ENCODE data around the gene CACNB4. TPM values are rescaled to one million over a fixed set of nuclear protein-coding genes. Genes with fewer than 3 reads are reported as not detected.
"Not testable (repeated sequence)": the region's sequence is repeated elsewhere in the genome, so short reads cannot be mapped to it uniquely, and the experiment has no call there.

Gene CACNB4
- total RNA-seq, 2 experiments from 2014 or later: 0.06 to 0.76 TPM

DNA sequence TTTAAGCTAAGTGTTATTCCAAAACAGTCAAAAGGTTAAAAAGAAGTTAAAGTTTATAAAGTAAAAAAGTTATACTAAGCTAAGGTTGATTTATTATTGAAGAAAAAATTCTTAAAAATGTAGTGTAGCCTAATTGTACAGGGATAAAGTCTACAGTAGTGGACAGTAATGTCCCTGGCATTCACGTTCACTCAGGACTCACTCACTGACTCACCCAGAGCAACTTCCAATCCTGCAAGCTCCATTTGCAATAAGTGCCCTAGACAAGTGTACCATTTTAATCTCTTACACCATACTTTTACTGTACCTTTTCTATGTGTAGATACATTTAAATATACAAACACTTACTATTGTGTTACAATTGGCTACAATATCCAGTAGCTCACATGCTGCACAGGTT lies 86.1 kb downstream of the CACNB4 start:
- TF ChIP-seq EZH2phosphoT487 (IDR thresholded peaks at IDR 0.05; ENCODE audit: borderline replicate concordance, low read depth, low read length): no peak
- TF ChIP-seq, protein P1, sequence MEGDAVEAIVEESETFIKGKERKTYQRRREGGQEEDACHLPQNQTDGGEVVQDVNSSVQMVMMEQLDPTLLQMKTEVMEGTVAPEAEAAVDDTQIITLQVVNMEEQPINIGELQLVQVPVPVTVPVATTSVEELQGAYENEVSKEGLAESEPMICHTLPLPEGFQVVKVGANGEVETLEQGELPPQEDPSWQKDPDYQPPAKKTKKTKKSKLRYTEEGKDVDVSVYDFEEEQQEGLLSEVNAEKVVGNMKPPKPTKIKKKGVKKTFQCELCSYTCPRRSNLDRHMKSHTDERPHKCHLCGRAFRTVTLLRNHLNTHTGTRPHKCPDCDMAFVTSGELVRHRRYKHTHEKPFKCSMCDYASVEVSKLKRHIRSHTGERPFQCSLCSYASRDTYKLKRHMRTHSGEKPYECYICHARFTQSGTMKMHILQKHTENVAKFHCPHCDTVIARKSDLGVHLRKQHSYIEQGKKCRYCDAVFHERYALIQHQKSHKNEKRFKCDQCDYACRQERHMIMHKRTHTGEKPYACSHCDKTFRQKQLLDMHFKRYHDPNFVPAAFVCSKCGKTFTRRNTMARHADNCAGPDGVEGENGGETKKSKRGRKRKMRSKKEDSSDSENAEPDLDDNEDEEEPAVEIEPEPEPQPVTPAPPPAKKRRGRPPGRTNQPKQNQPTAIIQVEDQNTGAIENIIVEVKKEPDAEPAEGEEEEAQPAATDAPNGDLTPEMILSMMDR (conservative IDR thresholded peaks at IDR 0.05; ENCODE audit: low read length): no peak
- ChIA-PET CTCF (ENCODE audit: unreplicated experiment) (no interaction called here), POLR2A (interaction anchor here (0.6 kb wide), 1 partner anchor 11 kb away, joined by 3 read pairs; no protein-coding TSS in a partner anchor)
- no peak overlapping the region for H3K4me2 ChIP-seq (ENCODE audit: low read length)
- H2AFZ ChIP-seq (ENCODE audit: low read length): no peak overlapping the region
- no peaks in the 10 kb centered on the region for H3K79me2 ChIP-seq (ENCODE audit: insufficient read depth, low read depth, low read length)
- no peak for DNase-seq (ENCODE audit: low spot score)
- no peaks in the 10 kb centered on the region for H3K4me1 ChIP-seq (ENCODE audit: insufficient read depth, low read length, poor library complexity, severe bottlenecking)
- BruUV-seq (replicated peaks): no TSS peak
- intact Hi-C loops (cut with micrococcal nuclease; ENCODE audit: unreplicated experiment): no loop called here
- H3K36me3 ChIP-seq (ENCODE audit: insufficient read depth, low read length): no peaks in the 10 kb centered on the region
- H3K9me3 ChIP-seq (ENCODE audit: low read length): no peaks in the 10 kb centered on the region
- no peaks in the 10 kb centered on the region for H4K20me1 ChIP-seq (ENCODE audit: insufficient read depth, low read length)
- H3K4me3 ChIP-seq (ENCODE audit: low read depth, low read length, poor library complexity, severe bottlenecking): no peak overlapping the region
- no peaks in the 10 kb centered on the region for H3K9me2 ChIP-seq (ENCODE audit: insufficient read depth, low read length)
- no peak overlapping the region for H3K27ac ChIP-seq (ENCODE audit: low read depth, low read length, poor library complexity, severe bottlenecking)

DNA sequence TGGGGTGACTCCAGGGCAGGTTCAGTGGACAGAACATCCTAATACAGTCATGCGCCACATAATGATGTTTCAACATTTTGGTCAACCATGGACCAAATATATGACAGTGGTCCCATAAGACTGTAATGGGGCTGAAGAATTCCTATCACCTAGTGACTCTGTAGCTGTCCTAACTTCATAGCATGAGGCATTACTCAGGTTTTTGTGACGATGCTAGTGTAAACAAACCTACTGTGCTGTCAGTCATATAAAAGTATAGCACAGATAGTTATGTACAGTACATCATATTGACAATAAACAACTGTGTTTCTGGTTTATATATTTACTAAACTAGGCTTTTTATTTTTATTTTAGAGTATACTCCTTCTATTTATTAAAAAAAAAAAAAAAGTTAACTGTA lies 87.1 kb downstream of the CACNB4 start:
- no peak overlapping the region for H2AFZ ChIP-seq (ENCODE audit: low read length)
- no peak overlapping the region for H3K4me3 ChIP-seq (ENCODE audit: low read depth, low read length, poor library complexity, severe bottlenecking)
- POLR2A ChIA-PET: no interaction called here
- CTCF ChIA-PET (ENCODE audit: unreplicated experiment): no interaction called here
- H3K36me3 ChIP-seq (ENCODE audit: insufficient read depth, low read length): no peaks in the 10 kb centered on the region
- no peak for DNase-seq (ENCODE audit: low spot score)
- H3K4me2 ChIP-seq (ENCODE audit: low read length): no peak overlapping the region
- no peaks in the 10 kb centered on the region for H3K4me1 ChIP-seq (ENCODE audit: insufficient read depth, low read length, poor library complexity, severe bottlenecking)
- H3K79me2 ChIP-seq (ENCODE audit: insufficient read depth, low read depth, low read length): no peaks in the 10 kb centered on the region
- BruUV-seq (replicated peaks): no TSS peak
- no peak overlapping the region for H3K27ac ChIP-seq (ENCODE audit: low read depth, low read length, poor library complexity, severe bottlenecking)
- no peaks in the 10 kb centered on the region for H3K9me2 ChIP-seq (ENCODE audit: insufficient read depth, low read length)
- TF ChIP-seq EZH2phosphoT487 (IDR thresholded peaks at IDR 0.05; ENCODE audit: borderline replicate concordance, low read depth, low read length): no peak
- TF ChIP-seq, protein P1 (conservative IDR thresholded peaks at IDR 0.05; ENCODE audit: low read length): no peak
- no peaks in the 10 kb centered on the region for H3K9me3 ChIP-seq (ENCODE audit: low read length)
- intact Hi-C loops (cut with micrococcal nuclease; ENCODE audit: unreplicated experiment): no loop called here
- no peaks in the 10 kb centered on the region for H4K20me1 ChIP-seq (ENCODE audit: insufficient read depth, low read length)

DNA sequence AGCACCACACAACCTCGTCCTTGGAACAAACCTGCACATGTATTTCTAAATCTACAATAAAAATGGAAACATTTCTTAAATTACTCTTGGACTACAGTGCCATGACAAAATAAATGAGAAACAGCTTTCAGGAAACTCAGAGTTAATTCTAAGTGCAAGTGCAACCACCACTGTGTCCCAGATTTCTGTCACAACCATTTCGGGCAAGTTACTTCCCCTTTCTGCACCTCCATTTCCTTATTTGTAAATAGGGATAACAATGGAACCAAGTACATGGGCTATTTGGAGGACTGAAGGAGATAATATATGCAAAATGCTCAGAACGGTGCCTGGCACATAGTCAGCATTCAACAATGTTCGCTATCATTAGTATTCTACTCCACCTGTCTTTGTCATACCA lies 93.2 kb downstream of the CACNB4 start:
- intact Hi-C loops (cut with micrococcal nuclease; ENCODE audit: unreplicated experiment): no loop called here
- ChIA-PET CTCF (ENCODE audit: unreplicated experiment) (no interaction called here), POLR2A (no interaction called here)
- Histone ChIP-seq H3K9me2 (ENCODE audit: insufficient read depth, low read length) (no peaks in the 10 kb centered on the region), H3K79me2 (ENCODE audit: insufficient read depth, low read depth, low read length) (no peaks in the 10 kb centered on the region), H3K27ac (ENCODE audit: low read depth, low read length, poor library complexity, severe bottlenecking) (no peak overlapping the region), H3K4me3 (ENCODE audit: low read depth, low read length, poor library complexity, severe bottlenecking) (no peak overlapping the region), H4K20me1 (ENCODE audit: insufficient read depth, low read length) (no peaks in the 10 kb centered on the region), H3K4me1 (ENCODE audit: insufficient read depth, low read length, poor library complexity, severe bottlenecking) (no peaks in the 10 kb centered on the region), H3K36me3 (ENCODE audit: insufficient read depth, low read length) (no peaks in the 10 kb centered on the region), H2AFZ (ENCODE audit: low read length) (no peak overlapping the region), H3K4me2 (ENCODE audit: low read length) (no peak overlapping the region), H3K9me3 (ENCODE audit: low read length) (no peaks in the 10 kb centered on the region)
- DNase-seq (ENCODE audit: low spot score): no peak
- no TSS peak for BruUV-seq (replicated peaks)
- no peak for TF ChIP-seq EZH2phosphoT487 (IDR thresholded peaks at IDR 0.05; ENCODE audit: borderline replicate concordance, low read depth, low read length)
- TF ChIP-seq, protein P1 (conservative IDR thresholded peaks at IDR 0.05; ENCODE audit: low read length): no peak

DNA sequence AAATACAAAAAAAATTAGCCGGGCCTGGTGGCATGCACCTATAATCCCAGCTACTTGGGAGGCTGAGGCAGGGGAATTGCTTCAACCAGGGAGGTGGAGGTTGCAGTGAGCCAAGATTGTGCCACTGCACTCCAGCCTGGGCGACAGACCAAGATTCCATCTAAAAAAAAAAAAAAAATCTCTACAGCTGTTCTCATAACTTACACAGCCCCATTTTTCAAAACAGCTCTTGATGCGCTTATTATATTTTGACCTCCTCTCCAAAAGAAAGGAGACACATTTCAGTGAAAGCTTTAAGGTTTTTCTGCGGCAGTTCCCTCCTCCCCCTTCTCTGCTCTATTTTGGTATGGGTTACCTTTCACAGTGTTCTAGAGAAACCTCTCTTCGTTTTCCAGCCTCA lies 95.6 kb downstream of the CACNB4 start:
- H3K4me3 ChIP-seq (ENCODE audit: low read depth, low read length, poor library complexity, severe bottlenecking); BruUV-seq (replicated peaks); H3K79me2 ChIP-seq (ENCODE audit: insufficient read depth, low read depth, low read length); POLR2A ChIA-PET; H3K4me1 ChIP-seq (ENCODE audit: insufficient read depth, low read length, poor library complexity, severe bottlenecking); CTCF ChIA-PET (ENCODE audit: unreplicated experiment); H3K4me2 ChIP-seq (ENCODE audit: low read length); intact Hi-C loops (cut with micrococcal nuclease; ENCODE audit: unreplicated experiment); H3K9me3 ChIP-seq (ENCODE audit: low read length); H3K27ac ChIP-seq (ENCODE audit: low read depth, low read length, poor library complexity, severe bottlenecking); H4K20me1 ChIP-seq (ENCODE audit: insufficient read depth, low read length); H2AFZ ChIP-seq (ENCODE audit: low read length); H3K9me2 ChIP-seq (ENCODE audit: insufficient read depth, low read length); H3K36me3 ChIP-seq (ENCODE audit: insufficient read depth, low read length); DNase-seq (ENCODE audit: low spot score): not testable (repeated sequence)

All from OCI-LY7 (cell line).